Neural cell (in vitro differentiated cells): ENCODE measurements around the gene DNM3.
"Not testable (repeated sequence)": the region's sequence is repeated elsewhere in the genome, so short reads cannot be mapped to it uniquely, and the experiment has no call there.

Source experiments
- CTCF ChIP-seq: fragments of 450-650 bp; IDR thresholded peaks from 2 replicates; pipeline ENCODE4 v1.5.1; 2014; ENCODE audit warnings: antibody characterized with exemption, mild to moderate bottlenecking, moderate library complexity; ENCODE audit not compliant: poor library complexity, severe bottlenecking
- POLR2AphosphoS5 ChIP-seq: IDR thresholded peaks from 2 replicates; pipeline ENCODE4 v1.6.1; 2012
- SMC3 ChIP-seq: fragments of 450-650 bp; conservative IDR thresholded peaks from 2 replicates; pipeline ENCODE4 v1.6.1; 2014; ENCODE audit warnings: antibody characterized with exemption, mild to moderate bottlenecking, moderate library complexity; ENCODE audit not compliant: poor library complexity

GRCh38 chr1:172371646-172372045 is 530.3 kb downstream of the DNM3 start:
- not testable (repeated sequence) for TF ChIP-seq CTCF, POLR2AphosphoS5, SMC3
